ENCODE measurements around the gene ARHGAP24.

- no peak for TF ChIP-seq ZNF512 (CRISPR knock-in tag; IDR thresholded peaks at IDR 0.05; ENCODE audit: borderline replicate concordance)
- TF ChIP-seq CTCF (IDR thresholded peaks at IDR 0.05), result no peak
- TF ChIP-seq RELA (CRISPR knock-in tag; IDR thresholded peaks at IDR 0.05; ENCODE audit: borderline replicate concordance), result no peak
- no peak for TF ChIP-seq ATF2 (CRISPR knock-in tag; IDR thresholded peaks at IDR 0.05; ENCODE audit: borderline replicate concordance, low read depth)
- no peak for TF ChIP-seq MLX (CRISPR knock-in tag; IDR thresholded peaks at IDR 0.05)
- no peak for TF ChIP-seq NFYB (CRISPR knock-in tag; conservative IDR thresholded peaks at IDR 0.05; ENCODE audit: low read depth)
- TF ChIP-seq IRF1 (CRISPR knock-in tag; IDR thresholded peaks at IDR 0.05), result no peak
- no peak for TF ChIP-seq TEAD1 (CRISPR knock-in tag; IDR thresholded peaks at IDR 0.05)
- no peak for TF ChIP-seq TP53 (CRISPR knock-in tag; IDR thresholded peaks at IDR 0.05)
These were observed 346.9 kb downstream of the ARHGAP24 start for GRCh38 chr4:85821688-85822455.
